ENCODE measurements around the gene BCAR3.

DNA sequence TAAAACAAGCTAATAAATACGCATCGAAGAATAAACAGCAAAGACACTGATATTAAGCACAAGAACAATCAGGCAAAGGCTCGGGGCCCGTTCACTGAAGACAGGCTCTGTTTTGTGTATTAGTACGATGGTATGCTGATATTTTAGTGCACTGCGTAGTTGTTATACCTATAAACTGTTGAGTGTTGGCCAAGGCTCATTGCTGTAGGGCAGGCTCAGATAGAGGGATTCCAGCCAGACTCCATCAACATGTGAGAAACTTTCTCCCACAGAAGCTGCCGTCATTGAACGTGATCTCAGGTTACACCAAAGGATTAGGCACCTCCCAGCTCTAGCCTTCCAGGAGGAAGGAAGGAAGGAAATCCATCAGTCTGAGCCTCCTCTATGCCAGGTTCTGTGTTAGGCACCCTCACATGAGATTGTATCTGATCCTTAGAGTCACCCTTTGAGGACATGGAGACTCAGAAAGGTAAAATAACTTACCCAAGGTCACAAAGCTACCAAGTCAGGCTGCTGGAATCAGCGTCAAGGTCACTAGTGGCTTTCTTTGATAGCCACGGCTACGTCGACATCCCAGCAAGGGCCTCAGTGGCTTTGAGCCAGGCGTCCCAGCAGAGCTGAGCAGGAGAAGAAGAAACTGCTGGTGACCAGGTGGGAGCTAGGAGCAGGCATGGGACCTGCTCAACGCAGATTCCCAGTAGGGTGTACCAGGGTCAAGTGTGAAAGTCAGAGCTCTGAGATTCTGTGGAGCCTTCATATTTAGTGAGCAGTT, 14.8 kb downstream of the BCAR3 start:
- TF ChIP-seq REST (IDR thresholded peaks at IDR 0.05; ENCODE audit: low read depth), result no peak
- no peak for TF ChIP-seq RAD21 (IDR thresholded peaks at IDR 0.05; ENCODE audit: low read depth)
- no peak for TF ChIP-seq TAF1 (IDR thresholded peaks at IDR 0.05; ENCODE audit: low read depth)
- TF ChIP-seq TEAD4 (IDR thresholded peaks at IDR 0.05), result peak; percentile 48; the same call in 1 of the 2 replicates
- no peak for TF ChIP-seq CEBPB (IDR thresholded peaks at IDR 0.05)
- TF ChIP-seq, protein P1, sequence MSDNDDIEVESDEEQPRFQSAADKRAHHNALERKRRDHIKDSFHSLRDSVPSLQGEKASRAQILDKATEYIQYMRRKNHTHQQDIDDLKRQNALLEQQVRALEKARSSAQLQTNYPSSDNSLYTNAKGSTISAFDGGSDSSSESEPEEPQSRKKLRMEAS (IDR thresholded peaks at IDR 0.05), result 0 out of 2 replicates have a peak, but pooled peaks have one; percentile 24
- no peak for TF ChIP-seq FOXM1 (IDR thresholded peaks at IDR 0.05; ENCODE audit: borderline replicate concordance, low read depth)
- TF ChIP-seq TCF12 (IDR thresholded peaks at IDR 0.05; ENCODE audit: low read depth), result no peak
- 0 out of 2 replicates have a peak, but pooled peaks have one; percentile 14 for TF ChIP-seq YY1 (IDR thresholded peaks at IDR 0.05; ENCODE audit: low read depth)
- TF ChIP-seq NFIC (IDR thresholded peaks at IDR 0.05), result peak; percentile 50; the same call in 1 of the 2 replicates
- TF ChIP-seq CREB1 (IDR thresholded peaks at IDR 0.05; ENCODE audit: low read depth), result no peak
- no peak for TF ChIP-seq ZBTB7A (IDR thresholded peaks at IDR 0.05; ENCODE audit: low read depth)
